NOMO-1 (cell line): Measurements from ENCODE around the gene MRPL28.
"Not testable (repeated sequence)": the region's sequence is repeated elsewhere in the genome, so short reads cannot be mapped to it uniquely, and the experiment has no call there.

Experiments
- DNase-seq, 2 experiments: peaks; one replicate each; lab custom pipeline; 2025; ENCODE audit not compliant: unreplicated experiment in 2 of 2; lab: John Stamatoyannopoulos, UW

Gene MRPL28

GRCh38 chr16:370443-370842 lies at the start of gene MRPL28:
TSS of gene MRPL28 (minus strand) at chr16:370538. CDS start at chr16:370218, 320 bp downstream.
- peak; percentile 91 to 92 for DNase-seq

GRCh38 chr16:415170-415498 lies 44.8 kb upstream of the MRPL28 start:
- not testable (repeated sequence) for DNase-seq

GRCh38 chr16:414395-415169 lies 44.2 kb upstream of the MRPL28 start:
- no peak for DNase-seq

GRCh38 chr16:411576-412265 lies 41.4 kb upstream of the MRPL28 start:
- no peak for DNase-seq

GRCh38 chr16:410516-411178 lies 40.3 kb upstream of the MRPL28 start:
- DNase-seq = no peak

GRCh38 chr16:407253-407652 lies 36.9 kb upstream of the MRPL28 start:
- no peak for DNase-seq

GRCh38 chr16:405548-406506 lies 35.5 kb upstream of the MRPL28 start:
- no peak for DNase-seq

GRCh38 chr16:404971-405486 lies 34.7 kb upstream of the MRPL28 start:
- no peak for DNase-seq

- peak; percentile 66 to 80 for DNase-seq
These were observed 31.4 kb upstream of the MRPL28 start, which contains the start of gene DECR2 for GRCh38 chr16:401468-402348. TSS of gene DECR2 (plus strand) at chr16:401885. CDS start at chr16:401964, 79 bp downstream.

GRCh38 chr16:400061-400591 lies 29.8 kb upstream of the MRPL28 start:
- peak in 1 of 2 experiments; percentile 30 for DNase-seq

GRCh38 chr16:399340-400019 lies 29.1 kb upstream of the MRPL28 start:
- no peak for DNase-seq

- no peak for DNase-seq
These were observed 28.4 kb upstream of the MRPL28 start for GRCh38 chr16:398561-399339.

GRCh38 chr16:397736-398332 lies 27.5 kb upstream of the MRPL28 start:
- peak in 1 of 2 experiments; percentile 32 for DNase-seq

GRCh38 chr16:397135-397661 lies 26.9 kb upstream of the MRPL28 start, which contains the start of gene NME4:
TSS of gene NME4 (plus strand) at chr16:397199. CDS start at chr16:397223, 24 bp downstream.
- no peak for DNase-seq

- peak; percentile 15 to 28 for DNase-seq
These were observed 26.3 kb upstream of the MRPL28 start for GRCh38 chr16:396605-397004.

GRCh38 chr16:396199-396598 lies 25.9 kb upstream of the MRPL28 start:
- no peak for DNase-seq

GRCh38 chr16:392450-393030 lies 22.2 kb upstream of the MRPL28 start:
- no peak for DNase-seq
